Muscle of leg (tissue), 9 donors: Measurements from ENCODE around the gene ETV5. TPM values are rescaled to one million over a fixed set of nuclear protein-coding genes. Genes with fewer than 3 reads are reported as not detected.

Source experiments
- polyA plus RNA-seq, 8 donors: library from polyadenylated mRNA; unstranded; fragments of 120-200 nt; gene quantifications; one replicate each; pipeline versions ENCODE4 v1.2.1 to v1.2.3, GENCODE V29; 2013; ENCODE audit warnings: inconsistent platforms in 1 of 8, low replicate concordance in 1 of 8; ENCODE audit not compliant: insufficient read length in 8 of 8, insufficient read depth in 1 of 8
- total RNA-seq: library from RNA; stranded (reverse); fragments of 120-200 nt; gene quantifications from one replicate; pipeline ENCODE4 v1.2.4, GENCODE V29; 2013

ETV5 gene
- total and polyA plus RNA-seq, 9 donors, result 25.6 to 34.5 (median 29.9) TPM

Other genes starting within 250 kb of the ETV5 start
- gene TRA2B, start 171.1 kb downstream of the ETV5 start, total RNA-seq, result 119 TPM
- 100 to 1,000 TPM; 155 to 222 (median 173) TPM for gene TRA2B, start 171.1 kb downstream of the ETV5 start, polyA plus RNA-seq